HG02981 (cell line): ENCODE results near the gene CDH13.

Experiments used
- ATAC-seq: cut with Tn5 transposase; IDR thresholded peaks from one replicate; pipeline ENCODE4 v1.9.1; 2021; ENCODE audit warnings: mild to moderate bottlenecking, moderate library complexity; ENCODE audit not compliant: unreplicated experiment

Gene CDH13

GRCh38 chr16:82735186-82735585, 108.4 kb downstream of the CDH13 start:
- no peak for ATAC-seq

GRCh38 chr16:82735673-82736091, 108.9 kb downstream of the CDH13 start:
- no peak for ATAC-seq

GRCh38 chr16:82736224-82736623, 109.5 kb downstream of the CDH13 start:
- no peak for ATAC-seq

DNA sequence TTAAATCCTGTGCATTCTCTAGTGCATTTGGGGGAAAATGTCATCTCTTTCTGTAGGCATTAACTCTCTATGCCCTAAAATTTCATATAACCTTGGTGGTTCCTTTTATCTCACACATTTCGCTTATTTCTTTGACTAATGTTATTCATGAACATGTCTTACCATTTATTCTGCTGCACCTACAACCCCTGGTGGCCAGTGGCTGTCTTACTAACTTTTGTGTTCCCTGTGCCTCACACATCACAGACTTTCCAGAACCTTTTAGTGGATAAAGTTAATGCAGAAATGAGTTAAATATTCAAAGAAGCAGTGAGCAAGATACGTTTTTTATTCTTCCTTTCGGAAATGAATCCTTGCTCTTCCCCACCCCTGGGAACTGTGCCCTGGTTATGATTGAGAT, 111.9 kb downstream of the CDH13 start:
- ATAC-seq, result no peak

GRCh38 chr16:82741073-82741615, 114.4 kb downstream of the CDH13 start:
- ATAC-seq, result no peak

- ATAC-seq, result no peak
These were observed 118.2 kb downstream of the CDH13 start for GRCh38 chr16:82744958-82745357.

DNA sequence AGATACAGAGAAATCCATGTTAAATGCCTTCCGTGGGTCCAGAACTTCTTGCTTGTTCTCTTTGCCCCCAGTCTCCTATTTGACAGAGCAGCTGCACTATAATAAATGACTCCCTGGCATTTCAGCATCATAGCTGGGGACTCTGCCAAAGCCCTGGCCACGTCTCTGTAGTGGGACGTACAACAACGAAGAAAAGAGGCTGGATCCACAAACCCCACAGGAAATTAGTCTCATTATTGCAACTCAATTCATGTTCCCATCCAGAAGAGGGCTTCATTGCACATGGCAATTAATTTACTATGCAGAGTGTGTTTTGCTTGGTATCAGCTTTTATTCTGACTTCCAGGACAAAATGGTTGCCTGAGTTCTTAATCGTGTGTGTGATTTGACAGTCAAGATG, 121.3 kb downstream of the CDH13 start:
- ATAC-seq, result no peak

GRCh38 chr16:82750068-82750467, 123.3 kb downstream of the CDH13 start:
- no peak for ATAC-seq

GRCh38 chr16:82751020-82751419, 124.3 kb downstream of the CDH13 start:
- ATAC-seq, result no peak

DNA sequence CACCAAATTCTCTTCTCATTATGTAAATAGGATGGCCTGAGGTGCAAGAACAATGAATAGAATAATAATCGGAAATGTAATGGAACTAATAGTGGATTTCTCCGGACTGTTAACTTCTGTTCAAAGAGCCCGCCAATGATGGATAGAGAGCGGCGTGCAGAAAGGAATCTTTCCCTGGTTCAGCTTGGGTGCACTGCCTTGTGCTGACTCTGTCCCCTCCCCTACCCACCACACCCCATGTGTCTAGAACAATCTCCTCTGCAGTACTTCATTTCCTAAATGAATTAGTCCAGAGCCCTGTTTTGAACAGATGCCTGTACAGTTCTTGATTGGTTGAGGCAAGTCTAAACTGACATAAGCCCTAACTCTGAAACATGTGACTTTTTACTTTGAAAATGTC, 125.4 kb downstream of the CDH13 start:
- ATAC-seq, result no peak

DNA sequence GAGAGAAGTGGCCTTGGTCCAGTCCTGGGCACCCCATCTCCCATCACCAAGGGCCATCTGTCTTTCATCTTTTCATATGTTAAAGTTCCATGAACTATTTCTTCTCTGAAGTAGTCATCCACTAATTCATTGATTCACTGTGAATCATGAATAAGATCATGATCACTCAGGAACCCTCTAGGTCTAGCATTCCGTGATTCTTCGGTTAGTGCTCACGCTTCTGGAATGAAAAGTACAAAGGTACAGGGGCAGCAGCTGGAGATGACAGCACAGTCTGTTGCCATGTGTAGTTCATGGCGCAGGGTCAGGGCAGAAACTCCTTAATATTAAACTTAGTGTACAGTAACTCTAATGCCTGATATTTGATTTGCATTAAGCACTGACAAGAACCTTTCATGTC, 127.1 kb downstream of the CDH13 start:
- ATAC-seq, result no peak

- ATAC-seq, result no peak
These were observed 128.1 kb downstream of the CDH13 start for GRCh38 chr16:82754716-82755513.

- no peak for ATAC-seq
These were observed 129.0 kb downstream of the CDH13 start for GRCh38 chr16:82755570-82756282.

DNA sequence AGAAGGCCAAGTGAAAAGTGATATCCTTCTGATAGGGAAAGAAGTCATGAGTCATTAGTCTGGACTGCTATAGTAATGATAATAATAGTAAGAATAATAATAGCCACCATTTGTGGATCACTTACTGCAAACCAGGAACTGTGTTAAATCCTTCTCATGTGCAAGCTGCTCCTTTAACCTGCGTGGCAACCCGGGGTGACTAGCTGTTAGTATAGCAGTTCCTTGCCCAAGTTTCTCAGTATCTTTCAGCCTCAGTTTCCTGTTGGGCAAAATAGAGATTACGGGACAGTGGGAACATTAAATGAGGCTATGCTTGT, 129.5 kb downstream of the CDH13 start:
- no peak for ATAC-seq

GRCh38 chr16:82758406-82758805, 131.6 kb downstream of the CDH13 start:
- no peak for ATAC-seq

DNA sequence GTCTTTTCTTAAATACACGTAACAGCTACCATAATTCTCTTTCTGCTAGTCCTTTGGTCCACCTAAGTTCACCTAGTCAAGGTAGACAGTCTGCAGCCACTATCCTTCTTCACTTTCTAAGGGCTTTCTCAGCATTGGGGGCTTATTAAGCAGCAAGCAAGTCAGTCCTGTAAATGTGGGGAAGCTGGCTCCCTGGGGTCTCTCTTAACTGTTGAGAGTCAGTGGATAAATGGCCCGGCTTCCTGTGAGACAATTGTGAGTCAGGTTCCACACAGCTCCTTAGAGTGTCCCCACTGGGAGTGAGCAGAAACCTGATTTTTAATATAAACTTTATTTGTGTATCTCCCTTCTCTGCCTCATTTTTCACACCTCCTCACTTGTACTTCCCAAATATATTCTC, 132.1 kb downstream of the CDH13 start:
- no peak for ATAC-seq

- ATAC-seq, result no peak
These were observed 134.5 kb downstream of the CDH13 start for GRCh38 chr16:82761236-82761635.

GRCh38 chr16:82761858-82762257, 135.1 kb downstream of the CDH13 start:
- ATAC-seq, result no peak

DNA sequence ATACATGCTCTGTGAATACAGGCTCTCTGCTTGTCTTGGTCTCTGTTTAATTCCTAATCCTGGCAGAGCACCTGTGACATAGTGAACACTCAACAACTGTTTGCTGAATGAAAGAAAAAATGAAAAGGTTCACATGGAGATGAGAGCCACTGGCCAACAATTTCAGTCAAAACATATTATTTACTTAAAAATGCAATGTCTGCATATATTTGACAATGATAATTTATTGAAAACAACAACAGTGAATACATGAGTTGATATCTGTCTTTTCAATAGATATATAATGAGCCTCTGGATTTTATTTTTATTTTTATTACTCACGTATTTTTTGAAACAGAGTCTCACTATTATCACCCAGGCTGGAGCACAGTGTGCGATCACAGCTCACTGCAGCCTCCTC, 136.6 kb downstream of the CDH13 start:
- ATAC-seq, result no peak

DNA sequence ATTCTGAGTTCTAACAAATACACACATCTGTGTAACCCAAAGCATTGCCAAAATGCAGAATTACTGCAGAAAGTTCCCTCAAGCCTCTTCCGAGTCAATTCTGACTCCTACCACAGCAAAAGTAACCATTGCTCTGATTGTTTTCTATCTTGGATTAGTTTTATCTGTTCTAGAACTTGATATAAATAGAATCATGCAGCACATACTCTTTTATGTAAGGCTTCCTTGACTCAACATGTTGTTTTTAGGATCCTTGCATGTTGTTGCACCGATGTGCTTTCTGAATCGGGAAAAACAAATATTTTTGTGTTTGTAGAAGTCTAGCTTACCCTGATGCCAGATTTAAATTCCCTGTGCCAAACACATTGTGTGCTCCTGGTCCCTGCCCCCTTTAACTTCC, 140.4 kb downstream of the CDH13 start:
- ATAC-seq, result no peak

DNA sequence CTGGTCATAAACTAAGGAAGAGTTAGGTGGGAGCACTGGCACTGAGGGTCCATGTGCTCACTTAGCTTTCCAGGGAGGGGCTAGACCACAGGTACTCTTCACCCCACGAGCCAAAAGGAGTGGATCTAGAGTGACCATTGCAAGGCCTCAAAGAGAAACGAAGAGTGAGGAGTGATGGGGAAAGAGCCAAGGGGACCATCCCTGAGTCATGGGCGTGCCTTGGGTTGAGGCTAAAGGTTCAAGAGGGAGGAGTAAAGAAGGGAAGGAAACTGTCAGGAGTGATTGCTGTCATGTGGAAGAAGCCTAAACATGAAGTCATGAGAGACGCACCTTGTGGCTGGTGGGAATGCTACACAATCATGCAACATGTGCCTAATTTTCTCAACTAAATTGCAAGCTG, 141.0 kb downstream of the CDH13 start:
- no peak for ATAC-seq

- ATAC-seq, result no peak
These were observed 143.1 kb downstream of the CDH13 start for GRCh38 chr16:82769845-82770244.
